HG03558 (cell line): ENCODE measurements around the gene AKAP17A.
"Not testable (repeated sequence)": the region's sequence is repeated elsewhere in the genome, so short reads cannot be mapped to it uniquely, and the experiment has no call there.

Source experiments
- ATAC-seq: cut with Tn5 transposase; IDR thresholded peaks from one replicate; pipeline ENCODE4 v1.9.1; 2021; ENCODE audit warnings: moderate number of reproducible peaks; ENCODE audit not compliant: unreplicated experiment; ENCODE audit errors: extremely low read depth

AKAP17A gene

DNA sequence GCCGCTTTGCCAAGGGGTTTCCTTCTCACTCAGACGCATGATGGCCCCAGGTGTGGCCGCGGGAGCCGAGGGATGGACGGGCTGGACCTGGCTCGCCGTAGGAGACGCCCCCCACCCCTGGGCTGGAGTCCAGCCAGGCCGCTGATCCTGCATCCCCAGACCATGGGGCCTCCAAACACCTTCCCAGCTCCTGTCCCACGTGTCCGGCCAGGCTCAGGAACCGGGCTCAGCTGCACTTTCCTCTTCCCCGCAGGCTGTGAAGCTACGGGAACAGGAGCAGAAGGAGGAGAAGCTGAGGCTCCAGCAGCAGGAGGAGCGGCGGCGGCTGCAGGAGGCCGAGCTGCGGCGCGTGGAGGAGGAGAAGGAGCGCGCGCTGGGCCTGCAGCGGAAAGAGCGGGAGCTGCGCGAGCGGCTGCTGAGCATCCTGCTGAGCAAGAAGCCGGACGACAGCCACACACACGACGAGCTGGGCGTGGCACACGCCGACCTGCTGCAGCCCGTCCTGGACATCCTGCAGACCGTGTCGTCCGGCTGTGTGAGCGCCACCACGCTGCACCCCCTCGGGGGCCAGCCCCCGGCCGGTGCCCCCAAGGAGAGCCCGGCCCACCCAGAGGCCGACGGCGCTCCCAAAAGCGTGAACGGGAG is 9.1 kb downstream of the AKAP17A start:
- ATAC-seq = no peak

- no peak for ATAC-seq
Observed at GRCh38 chrX:1601051-1601767, 9.8 kb downstream of the AKAP17A start.

GRCh38 chrX:1601768-1602085 is 10.3 kb downstream of the AKAP17A start:
- no peak for ATAC-seq

- no peak for ATAC-seq
Observed at GRCh38 chrX:1602299-1602698, 10.9 kb downstream of the AKAP17A start.

GRCh38 chrX:1606496-1606895 is 15.1 kb downstream of the AKAP17A start:
- no peak for ATAC-seq

- ATAC-seq = no peak
Observed at GRCh38 chrX:1609311-1609710, 17.9 kb downstream of the AKAP17A start.

DNA sequence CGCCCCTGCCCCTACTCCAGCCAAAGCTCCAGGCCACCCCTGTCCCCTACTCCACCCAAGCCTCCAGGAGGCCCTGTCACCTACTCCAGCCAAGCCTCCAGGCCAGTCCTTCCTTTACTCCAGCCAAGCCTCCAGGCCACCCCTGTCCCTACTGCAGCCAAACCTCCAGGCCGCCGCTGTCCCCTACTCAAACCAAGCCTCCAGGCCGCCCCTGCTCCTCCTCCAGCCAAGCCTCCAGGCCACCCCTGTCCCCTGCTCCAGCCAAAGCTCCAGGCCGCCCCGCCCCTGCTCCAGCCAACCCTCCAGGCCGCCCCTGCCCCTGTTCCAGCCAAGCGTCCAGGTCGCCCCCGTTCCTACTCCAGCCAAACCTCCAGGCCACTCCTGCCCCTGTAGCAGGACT is 18.4 kb downstream of the AKAP17A start:
- ATAC-seq = no peak

GRCh38 chrX:1610166-1610565 is 18.8 kb downstream of the AKAP17A start:
- ATAC-seq = no peak

- no peak for ATAC-seq
Observed at GRCh38 chrX:1610736-1611135, 19.3 kb downstream of the AKAP17A start.

DNA sequence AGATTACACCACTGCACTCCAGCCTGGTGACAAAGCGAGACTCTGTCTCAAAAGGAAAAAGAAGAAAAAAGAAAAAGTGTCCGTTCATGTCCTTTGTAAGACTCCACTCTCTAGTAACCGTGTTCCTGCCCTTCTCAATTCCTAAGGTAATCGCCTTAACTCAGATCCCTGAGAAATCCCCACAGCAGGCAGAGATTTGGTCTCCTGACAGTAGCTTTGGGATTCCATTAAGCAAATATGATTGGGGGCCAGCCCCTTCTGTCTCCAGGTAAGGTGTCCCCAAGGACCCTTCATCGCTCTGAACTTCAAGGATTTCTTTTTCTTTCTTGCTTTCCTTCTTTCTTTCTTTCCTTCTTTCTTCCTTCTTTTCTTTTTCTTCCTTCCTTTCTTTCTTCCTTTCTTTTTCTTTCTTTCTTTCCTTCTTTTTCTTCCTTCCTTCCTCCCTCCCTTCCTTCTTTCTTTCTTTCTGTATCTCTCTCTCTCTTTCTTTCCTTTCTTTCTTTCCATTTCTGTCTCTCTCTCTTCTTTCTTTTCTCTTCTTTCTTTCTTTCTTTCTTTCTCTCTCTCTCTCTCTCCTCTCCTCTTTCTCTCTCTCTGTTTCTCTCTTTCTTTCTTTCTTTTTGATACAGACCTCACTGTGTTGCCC is 21.4 kb downstream of the AKAP17A start:
- ATAC-seq = no peak

GRCh38 chrX:1614927-1615326 is 23.5 kb downstream of the AKAP17A start, which contains the start of gene ASMT:
ASMT (plus strand) TSS chrX:1615059; CDS start chrX:1615200, 141 bp downstream.
- no peak for ATAC-seq

DNA sequence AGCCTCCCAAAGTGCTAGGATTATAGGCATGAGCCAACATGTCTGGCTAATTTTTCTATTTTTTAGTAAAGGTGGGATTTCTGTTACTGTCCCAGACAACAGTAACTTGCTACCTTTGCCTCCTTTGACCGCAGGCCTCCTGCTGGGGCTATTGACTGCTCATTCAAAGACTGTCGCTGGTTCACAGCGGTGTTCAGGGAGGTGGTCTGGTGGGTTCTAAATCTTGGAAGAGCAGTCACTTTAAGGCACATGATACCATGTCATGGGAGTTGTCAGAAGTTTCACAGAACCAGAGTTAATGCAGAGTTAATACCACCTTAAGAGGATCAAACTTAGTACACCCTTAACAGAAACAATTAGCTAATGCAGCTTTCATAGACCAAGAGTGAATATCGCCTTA is 27.3 kb downstream of the AKAP17A start:
- ATAC-seq = no peak

DNA sequence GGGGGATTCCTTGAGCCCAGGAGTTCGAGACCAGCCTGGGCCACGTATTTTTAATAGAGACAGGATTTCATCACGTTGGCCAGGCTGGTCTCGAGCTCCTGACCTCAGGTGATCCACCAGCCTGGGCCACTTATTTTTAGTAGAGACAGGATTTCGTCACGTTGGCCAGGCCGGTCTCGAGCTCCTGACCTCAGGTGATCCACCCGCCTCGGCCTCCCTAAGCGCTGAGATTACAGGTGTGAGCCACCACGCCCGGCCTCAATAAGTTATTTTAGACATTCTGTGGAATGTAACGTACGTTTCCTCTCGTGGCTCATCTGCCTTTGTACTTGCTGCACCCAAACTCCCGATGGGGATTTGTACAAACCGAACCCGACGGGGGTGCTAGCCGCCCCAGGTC is 32.3 kb downstream of the AKAP17A start:
- ATAC-seq = no peak

- ATAC-seq = not testable (repeated sequence)
Observed at GRCh38 chrX:1624158-1624860, 32.9 kb downstream of the AKAP17A start.

DNA sequence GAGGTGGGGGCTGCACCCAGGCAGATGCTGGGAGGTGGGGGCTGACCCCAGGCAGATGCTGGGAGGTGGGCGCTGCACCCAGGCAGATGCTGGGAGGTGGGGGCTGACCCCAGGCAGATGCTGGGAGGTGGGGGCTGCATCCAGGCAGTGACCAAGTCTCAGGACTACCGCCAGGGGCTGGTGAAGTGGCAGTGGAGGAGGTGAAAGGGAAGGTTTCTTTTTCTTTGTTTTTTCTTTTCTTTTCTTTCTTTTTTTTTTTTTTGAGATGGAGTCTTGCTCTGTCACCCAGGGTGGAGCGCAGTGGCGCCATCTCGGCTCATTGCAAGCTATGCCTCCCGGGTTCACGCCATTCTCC is 33.4 kb downstream of the AKAP17A start:
- ATAC-seq = not testable (repeated sequence)

DNA sequence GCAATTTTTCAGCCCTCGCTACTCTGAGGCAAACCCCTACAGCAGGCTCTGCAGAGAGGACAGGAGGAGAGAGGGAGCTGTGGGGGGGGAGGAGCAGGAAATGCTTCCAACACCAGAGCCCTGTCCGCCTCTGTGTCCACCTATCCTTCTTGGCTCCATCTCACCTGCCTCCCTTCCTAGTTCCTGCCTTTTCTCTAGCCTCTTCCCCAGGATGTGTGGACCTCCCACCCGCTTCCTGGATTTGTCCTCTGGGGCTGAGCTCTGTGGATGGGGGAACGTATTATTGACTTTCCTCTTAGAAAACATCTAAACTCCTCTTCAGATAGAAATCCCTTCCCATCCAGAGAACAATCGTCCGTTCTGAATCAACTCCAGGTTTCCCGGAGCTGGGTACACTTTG is 37.8 kb downstream of the AKAP17A start:
- ATAC-seq = no peak

DNA sequence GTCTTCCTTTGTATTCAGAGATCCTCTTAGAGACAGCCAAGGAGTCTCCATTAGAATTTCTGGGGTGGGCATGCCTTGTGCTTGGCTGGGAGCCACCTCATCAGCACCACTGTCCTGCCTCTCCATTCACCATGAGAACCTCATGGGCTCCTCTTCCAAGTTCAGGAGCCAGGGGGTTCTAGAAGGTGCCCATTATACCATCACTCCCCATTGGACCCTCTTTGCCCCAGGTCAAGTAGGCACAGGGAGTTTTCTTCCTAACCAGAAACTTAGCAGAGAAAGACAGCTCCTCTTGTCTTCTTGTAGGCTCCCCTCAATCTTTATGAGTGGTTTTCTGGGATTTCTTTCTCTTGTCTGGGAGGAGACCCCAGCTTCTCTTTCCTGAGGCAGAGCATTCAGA is 54.6 kb downstream of the AKAP17A start:
- no peak for ATAC-seq

- ATAC-seq = no peak
Observed at GRCh38 chrX:1649621-1650020, 58.2 kb downstream of the AKAP17A start.
